GM21423 (cell line): Measurements from ENCODE around the gene UMODL1.
"Not testable (repeated sequence)": the region's sequence is repeated elsewhere in the genome, so short reads cannot be mapped to it uniquely, and the experiment has no call there.

Source experiments
- ATAC-seq: cut with Tn5 transposase; IDR thresholded peaks from one replicate; pipeline ENCODE4 v1.9.1; 2021; ENCODE audit warnings: mild to moderate bottlenecking, moderate library complexity; ENCODE audit not compliant: unreplicated experiment

The UMODL1 gene

DNA sequence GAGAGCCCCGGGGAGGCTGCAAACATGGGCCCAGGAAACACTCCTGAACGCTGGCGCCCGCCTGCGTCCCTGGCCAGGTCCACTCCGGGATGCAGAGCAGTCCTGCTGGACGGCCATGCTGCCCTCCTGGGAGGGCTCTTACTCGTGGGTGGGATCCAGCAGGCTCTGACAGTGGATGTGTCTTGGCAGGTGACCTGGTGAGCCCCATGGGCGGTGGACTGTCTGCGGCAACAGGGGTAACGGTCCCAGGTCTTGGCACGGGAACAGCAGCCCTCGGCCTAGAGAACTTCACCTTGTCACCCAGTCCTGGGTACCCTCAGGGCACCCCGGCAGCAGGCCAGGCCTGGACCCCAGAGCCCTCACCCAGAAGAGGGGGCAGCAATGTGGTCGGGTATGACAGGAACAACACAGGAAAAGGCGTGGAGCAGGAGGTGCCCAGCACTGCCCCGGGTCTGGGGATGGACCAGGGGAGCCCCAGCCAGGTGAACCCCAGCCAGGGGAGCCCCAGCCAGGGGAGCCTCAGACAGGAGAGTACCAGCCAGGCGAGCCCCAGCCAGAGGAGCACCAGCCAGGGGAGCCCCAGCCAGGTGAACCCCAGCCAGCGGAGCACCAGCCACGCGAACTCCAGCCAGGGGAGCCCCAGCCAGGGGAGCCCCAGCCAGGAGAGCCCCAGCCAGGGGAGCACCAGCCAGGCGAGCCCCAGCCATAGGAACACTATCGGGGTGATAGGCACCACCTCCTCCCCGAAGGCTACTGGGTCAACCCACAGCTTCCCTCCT lies 39.8 kb downstream of the UMODL1 start:
- no peak for ATAC-seq

GRCh38 chr21:42111470-42111743 lies 40.3 kb downstream of the UMODL1 start:
- no peak for ATAC-seq

- no peak for ATAC-seq
Measured at GRCh38 chr21:42111811-42112210, 40.7 kb downstream of the UMODL1 start.

GRCh38 chr21:42112238-42112637 lies 41.1 kb downstream of the UMODL1 start:
- ATAC-seq, result no peak

GRCh38 chr21:42112857-42113256 lies 41.7 kb downstream of the UMODL1 start:
- ATAC-seq, result no peak

DNA sequence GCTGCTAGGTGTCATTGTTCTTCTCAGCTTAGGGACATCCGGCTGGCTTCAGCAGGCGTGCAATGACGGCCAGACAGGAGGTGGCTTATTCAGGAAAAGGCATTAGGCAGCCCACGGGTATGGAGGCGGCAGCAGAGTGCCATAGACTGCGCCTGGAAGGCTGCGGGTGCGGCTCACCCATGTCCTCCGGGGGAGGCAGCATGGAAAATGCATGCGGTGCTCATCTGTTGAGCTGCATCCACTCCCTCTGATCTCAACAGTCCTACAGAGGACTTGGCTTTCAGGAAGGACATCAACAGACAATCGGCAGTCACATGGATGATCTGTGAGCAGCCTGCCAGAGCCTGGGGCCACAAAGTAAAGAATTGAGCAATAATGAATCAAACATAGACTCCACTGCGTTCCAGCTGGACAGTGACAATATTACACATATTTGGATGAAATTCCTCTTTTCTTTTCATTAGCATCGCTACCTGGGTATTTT lies 42.9 kb downstream of the UMODL1 start:
- ATAC-seq, result no peak

DNA sequence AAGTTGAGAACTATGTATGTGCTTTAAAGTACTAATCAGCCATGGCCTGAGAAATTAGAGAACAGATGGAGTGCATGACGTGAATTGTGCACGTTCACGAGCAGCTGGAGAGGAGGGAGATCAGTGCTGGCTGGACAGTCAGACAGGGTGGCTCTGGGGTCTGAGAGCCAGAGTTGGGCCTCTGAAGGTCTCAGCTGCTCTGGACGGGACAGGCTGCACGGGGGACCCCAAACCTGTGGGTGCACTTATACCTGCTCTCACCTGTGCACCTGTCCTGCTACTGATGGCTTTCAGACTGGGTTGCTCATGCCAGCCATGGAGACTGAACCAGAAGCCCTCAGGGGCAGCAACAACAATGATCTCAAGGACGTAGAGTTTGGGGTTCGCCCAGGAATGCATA lies 43.5 kb downstream of the UMODL1 start:
- ATAC-seq, result no peak

GRCh38 chr21:42115136-42115683 lies 44.1 kb downstream of the UMODL1 start:
- no peak for ATAC-seq

- not testable (repeated sequence) for ATAC-seq
Measured at GRCh38 chr21:42116551-42116950, 45.4 kb downstream of the UMODL1 start.

DNA sequence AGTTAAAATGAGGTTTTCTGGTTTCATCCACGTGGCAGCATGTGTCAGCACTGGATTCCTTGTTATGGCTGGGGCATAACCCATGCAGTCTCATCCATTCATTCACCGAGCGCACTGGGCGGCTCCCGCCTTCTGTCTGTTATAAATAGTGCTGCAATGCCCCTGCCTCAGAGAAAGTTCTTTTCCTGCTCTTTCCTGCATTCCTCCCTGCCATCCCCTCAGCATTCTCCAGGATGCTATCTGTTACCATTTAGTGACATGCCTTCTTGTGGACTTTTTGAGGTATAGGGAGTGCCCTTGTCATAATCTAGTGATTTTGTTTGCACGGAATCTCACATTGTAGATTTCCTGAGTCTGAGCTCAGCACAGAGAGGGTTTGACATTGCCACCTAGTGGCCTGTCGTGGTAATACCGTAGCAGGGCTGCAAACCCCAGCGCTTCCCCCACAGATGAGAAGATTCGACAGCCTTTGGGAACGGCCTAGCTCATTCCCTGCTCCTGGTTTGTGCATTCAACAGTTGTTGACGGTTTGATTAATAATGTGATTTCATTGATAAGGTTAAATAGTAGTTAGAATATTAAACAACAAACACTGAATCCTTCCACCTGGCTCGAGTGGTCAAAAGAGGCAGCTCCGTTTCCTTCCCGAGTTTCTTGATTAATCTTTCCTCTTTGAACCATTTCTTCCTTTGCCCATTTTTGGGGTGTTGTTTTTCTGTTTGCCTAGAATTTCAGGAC lies 46.3 kb downstream of the UMODL1 start:
- ATAC-seq, result no peak

DNA sequence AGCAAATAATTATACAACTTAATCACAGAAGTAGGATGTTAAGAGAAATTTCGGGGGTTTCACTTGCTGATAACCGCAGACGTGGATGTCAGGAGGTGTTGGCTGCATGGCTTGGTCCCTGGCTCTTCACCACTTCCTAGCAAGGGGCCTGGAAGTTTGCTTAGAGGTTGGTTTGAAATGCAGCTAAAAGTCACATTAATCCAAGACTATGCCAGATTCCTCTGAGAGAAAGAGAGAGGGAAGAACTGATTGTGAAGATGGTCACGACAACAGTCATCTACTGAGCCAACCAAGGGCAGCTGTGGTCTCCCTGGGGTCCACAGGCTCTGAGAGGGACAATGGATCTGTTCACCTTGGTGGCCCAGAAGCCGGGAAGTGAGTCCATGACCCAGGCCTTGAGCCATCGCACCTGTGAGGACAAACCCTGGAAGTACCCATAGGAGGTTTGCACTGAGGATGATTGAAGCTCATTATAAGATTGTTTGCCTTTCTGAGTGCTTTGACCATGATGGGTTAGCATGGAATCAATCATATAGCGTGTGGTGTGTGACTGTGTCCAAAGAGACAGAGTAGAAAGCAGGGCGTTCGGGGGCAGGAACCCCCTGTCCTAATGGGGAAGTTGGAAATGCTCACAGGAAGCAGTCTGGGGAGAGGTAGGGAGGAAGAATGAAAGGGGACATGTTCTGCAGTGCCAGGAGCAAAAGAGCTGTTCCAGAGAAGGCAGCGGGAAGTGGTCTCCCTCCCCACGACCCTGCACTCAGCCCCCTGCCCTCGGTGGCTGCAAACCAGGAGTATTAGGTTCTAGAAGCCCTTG lies 47.1 kb downstream of the UMODL1 start:
- ATAC-seq, result no peak

GRCh38 chr21:42118901-42119300 lies 47.8 kb downstream of the UMODL1 start:
- no peak for ATAC-seq

DNA sequence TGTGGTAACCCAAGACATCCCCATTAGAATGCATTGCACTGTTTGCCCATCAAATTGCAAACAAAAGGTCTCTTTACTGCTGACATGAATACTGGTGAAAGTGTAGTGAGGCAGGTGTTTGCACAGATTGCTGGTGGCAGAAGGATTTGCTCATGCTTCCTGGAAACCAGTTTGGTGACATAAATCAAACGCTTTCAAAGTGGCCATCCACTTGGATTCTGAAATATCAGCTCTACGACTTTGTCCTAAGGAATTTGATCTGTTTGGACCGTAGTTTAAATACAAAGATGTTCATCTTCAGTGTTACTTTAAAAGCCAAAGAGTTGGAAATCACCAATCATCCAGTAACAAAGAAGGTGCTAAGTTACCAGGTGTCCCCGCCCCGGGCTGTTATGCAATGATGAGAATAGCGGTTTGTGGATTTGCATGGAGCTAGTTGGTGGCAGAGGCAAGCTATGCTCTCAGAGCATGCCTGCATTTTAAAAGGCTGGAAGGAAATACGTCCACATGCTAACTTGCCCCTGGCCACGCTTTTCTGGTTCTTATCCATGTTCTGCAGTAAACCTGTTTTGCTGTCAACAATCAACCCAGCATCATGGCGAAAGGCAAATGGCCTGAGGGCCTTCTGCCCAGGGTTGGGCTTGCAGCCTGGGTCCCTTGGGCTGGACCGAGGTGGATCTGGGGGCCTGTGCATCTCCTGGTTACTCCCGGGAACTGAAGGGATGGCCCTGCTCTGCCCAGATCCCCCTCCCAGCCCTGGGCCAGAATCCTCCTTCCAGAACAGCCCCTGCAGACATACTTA lies 49.2 kb downstream of the UMODL1 start:
- peak; percentile 42 for ATAC-seq

DNA sequence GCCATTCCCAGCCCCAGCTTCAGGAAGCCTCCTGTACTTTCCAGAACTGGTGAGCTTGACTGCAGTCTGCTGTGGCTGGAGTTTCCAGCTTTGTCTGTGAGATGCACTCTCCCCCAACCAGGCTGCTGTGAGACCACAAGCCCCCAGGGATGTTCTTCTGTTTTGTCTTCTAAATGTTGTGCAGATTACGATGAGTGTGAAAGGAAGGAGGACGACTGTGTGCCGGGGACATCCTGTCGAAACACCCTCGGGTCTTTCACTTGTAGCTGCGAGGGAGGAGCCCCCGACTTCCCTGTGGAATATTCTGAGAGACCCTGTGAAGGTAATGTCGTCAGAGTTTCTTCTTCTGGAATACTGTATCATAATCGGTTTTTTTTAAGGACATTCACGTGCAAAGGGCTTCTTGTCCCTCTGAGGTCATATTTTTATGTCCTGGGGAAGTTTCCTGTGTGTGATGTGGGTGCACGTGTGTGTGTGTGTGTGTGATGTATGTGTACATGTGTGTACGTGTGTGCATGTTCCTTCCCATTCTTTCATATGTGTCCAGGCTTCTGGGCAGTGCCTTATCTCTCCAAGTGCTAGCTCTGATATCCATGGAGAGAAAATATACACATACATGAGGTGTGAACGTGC lies 49.9 kb downstream of the UMODL1 start:
- no peak for ATAC-seq

GRCh38 chr21:42121794-42122193 lies 50.7 kb downstream of the UMODL1 start:
- ATAC-seq, result no peak

- no peak for ATAC-seq
Measured at GRCh38 chr21:42122398-42122797, 51.3 kb downstream of the UMODL1 start.

- ATAC-seq, result no peak
Measured at GRCh38 chr21:42122808-42123207, 51.7 kb downstream of the UMODL1 start.

GRCh38 chr21:42123219-42123908 lies 52.2 kb downstream of the UMODL1 start:
- ATAC-seq, result no peak

DNA sequence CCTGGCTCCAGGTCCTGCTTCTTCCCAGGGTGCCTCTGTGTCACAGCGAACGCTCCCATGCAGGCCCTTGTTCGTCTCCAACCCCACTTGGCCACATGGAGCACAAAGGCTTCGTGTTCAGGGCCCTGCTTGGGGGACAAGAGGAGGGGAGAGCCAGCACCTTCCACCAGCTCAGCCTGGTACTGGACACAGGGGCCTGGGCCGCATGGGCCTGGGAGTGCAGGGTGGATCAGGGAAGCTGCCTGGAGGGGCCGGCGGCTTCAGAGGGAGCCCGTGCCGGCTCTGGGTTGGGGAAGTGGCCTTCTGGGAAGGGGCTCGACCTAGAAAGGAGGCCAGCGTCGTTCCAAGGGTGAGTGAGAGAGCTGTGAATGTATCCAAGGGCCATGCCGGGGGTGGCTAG lies 53.0 kb downstream of the UMODL1 start:
- ATAC-seq, result no peak
